Uterus (tissue), 2 donors: ENCODE data around the gene GRK5.

Experiments used
- CTCF ChIP-seq, 4 experiments: fragments of 200-600 bp in 2 of 4; fragments of 450-650 bp in 2 of 4; sonication (generic) in 2 of 4; IDR thresholded peaks; one replicate each; pipeline ENCODE4 v1.5.1; 2016 to 2019; ENCODE audit warnings: antibody characterized with exemption in 4 of 4, mild to moderate bottlenecking in 2 of 4, moderate library complexity in 1 of 4
- POLR2A ChIP-seq, 2 donors: fragments of 450-650 bp; IDR thresholded peaks; one replicate each; pipeline ENCODE4 v1.6.1; 2016; ENCODE audit warnings: antibody characterized with exemption in 2 of 2, mild to moderate bottlenecking in 1 of 2, moderate library complexity in 1 of 2

DNA sequence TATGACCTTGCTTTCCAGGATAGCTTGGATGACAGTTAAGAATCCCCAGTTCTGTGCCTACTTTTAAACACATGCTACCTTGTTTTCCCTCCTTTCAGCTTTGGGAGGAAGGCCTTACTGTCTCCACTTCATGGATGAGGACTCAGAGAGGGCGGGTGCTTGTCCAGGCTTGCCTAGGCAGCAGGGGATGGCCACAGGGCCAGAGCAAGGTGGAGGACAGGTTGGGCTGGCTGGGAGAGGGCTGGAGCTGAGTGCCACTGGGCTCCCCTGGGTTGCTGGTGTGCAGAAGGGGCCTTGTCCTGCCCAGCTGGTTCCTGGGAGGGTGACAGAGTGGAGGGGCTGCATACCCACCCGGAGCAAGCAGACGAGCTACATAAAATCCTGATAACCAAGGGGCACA, 117.8 kb downstream of the GRK5 start:
- TF ChIP-seq CTCF (IDR thresholded peaks at IDR 0.05) (no peak), POLR2A (IDR thresholded peaks at IDR 0.05) (no peak)
